ENCODE results near the gene MNT.
A peak's percentile ranks its signal among the peaks of the same experiment; 100 is the strongest.
"Not testable (repeated sequence)": the region's sequence is repeated elsewhere in the genome, so short reads cannot be mapped to it uniquely, and the experiment has no call there.

Gene MNT, protein sequence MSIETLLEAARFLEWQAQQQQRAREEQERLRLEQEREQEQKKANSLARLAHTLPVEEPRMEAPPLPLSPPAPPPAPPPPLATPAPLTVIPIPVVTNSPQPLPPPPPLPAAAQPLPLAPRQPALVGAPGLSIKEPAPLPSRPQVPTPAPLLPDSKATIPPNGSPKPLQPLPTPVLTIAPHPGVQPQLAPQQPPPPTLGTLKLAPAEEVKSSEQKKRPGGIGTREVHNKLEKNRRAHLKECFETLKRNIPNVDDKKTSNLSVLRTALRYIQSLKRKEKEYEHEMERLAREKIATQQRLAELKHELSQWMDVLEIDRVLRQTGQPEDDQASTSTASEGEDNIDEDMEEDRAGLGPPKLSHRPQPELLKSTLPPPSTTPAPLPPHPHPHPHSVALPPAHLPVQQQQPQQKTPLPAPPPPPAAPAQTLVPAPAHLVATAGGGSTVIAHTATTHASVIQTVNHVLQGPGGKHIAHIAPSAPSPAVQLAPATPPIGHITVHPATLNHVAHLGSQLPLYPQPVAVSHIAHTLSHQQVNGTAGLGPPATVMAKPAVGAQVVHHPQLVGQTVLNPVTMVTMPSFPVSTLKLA

DNA sequence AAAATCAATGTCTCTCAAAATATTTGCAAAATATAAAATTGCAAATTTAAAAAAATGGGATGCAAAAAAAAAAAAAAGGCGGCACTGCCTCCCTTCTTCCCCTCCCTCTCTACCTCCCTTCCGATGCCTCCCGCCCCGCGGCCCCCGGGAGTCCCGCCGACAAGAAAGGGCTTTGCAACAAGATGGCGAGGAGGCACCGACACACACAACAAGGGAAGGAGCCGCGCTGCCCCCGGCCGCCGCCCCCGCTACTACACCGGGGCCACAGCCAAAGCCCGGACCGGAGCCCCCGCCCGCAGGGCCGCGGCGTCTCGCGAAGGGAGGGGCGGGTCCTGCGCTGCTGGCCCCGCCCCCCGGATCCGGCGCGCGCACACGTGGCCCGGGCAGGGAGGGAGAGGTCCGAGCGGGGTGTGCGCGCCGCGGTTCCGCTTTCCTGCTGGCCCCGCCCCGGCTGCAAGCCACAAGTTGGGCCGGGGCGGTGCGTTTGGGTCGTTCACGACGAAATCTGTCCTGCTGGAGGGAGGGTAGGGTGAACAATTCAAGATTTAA lies at the start of gene MNT:
Gene MNT (minus strand): TSS at position 184 of the 549 bp plus-strand sequence. CDS start 348 bp downstream, outside the sequence.
- ATAC-seq: peak; percentile 54
- Mint-ChIP-seq H3K27ac (peak within 1 kb of the TSS; percentile 99), H3K36me3 (peaks cover 39% of the 10 kb centered on the region), H3K4me1 (peaks cover 64% of the 10 kb centered on the region), H3K9me3 (no peaks in the 10 kb centered on the region), H3K4me3 (peak within 1 kb of the TSS; percentile 96)
- peak; percentile 88 to 95 for DNase-seq (ENCODE audit: low spot score in 2 of 2)

GRCh38 chr17:2450016-2450650 lies 49.3 kb upstream of the MNT start:
- peaks cover 13% of the 10 kb centered on the region for H3K4me1 Mint-ChIP-seq
- ATAC-seq (no peak), DNase-seq (ENCODE audit: low spot score in 2 of 2) (no peak)
- peaks cover 32% of the 10 kb centered on the region for H3K36me3 Mint-ChIP-seq
- no peaks in the 10 kb centered on the region for H3K9me3 Mint-ChIP-seq
- H3K27ac Mint-ChIP-seq: no peak overlapping the region
- no peak overlapping the region for H3K4me3 Mint-ChIP-seq

DNA sequence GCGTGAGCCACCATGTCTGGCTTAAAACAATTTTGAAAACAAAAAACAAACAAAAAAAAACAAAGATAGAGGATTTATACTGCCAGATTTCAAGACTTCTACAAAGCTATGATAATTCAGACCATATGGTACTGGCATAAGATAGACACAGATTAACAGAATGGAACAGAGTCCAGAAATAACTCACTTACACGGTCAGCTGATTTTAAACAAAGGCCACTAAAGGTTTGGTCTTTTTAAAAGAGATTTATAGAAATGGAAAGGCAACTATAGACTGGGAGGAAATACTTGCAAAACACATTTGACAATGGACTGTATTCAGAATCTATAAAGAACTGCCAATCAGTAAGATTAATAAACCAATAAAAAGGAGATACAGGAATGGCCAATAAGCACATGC lies 48.6 kb upstream of the MNT start:
- ATAC-seq: no peak
- peaks cover 37% of the 10 kb centered on the region for H3K36me3 Mint-ChIP-seq
- H3K27ac Mint-ChIP-seq: no peak overlapping the region
- H3K4me1 Mint-ChIP-seq: peaks cover 13% of the 10 kb centered on the region
- no peak overlapping the region for H3K4me3 Mint-ChIP-seq
- no peaks in the 10 kb centered on the region for H3K9me3 Mint-ChIP-seq
- no peak for DNase-seq (ENCODE audit: low spot score in 2 of 2)

GRCh38 chr17:2447479-2447878 lies 46.6 kb upstream of the MNT start:
- H3K36me3 Mint-ChIP-seq: peaks cover 36% of the 10 kb centered on the region
- not testable (repeated sequence) for H3K9me3 Mint-ChIP-seq; H3K4me1 Mint-ChIP-seq; H3K4me3 Mint-ChIP-seq; DNase-seq (ENCODE audit: low spot score in 2 of 2); ATAC-seq; H3K27ac Mint-ChIP-seq

DNA sequence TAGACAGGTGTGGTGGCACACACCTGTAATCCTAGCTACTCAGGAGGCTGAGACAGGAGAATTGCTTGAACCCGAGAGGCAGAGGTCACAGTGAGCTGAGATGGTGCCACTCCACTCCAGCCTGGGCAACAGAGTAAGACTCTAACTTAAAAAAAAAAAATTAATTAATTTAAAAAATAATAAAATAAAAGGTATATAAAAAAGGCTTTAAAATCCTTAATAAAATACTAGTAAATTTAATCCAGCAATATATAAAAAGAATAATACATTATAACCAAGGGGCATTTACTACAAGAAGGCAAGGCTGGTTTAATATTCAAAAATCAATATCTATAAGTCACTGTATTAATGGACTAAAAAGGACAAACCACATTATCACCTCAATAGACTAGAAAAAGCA lies 44.8 kb upstream of the MNT start:
- Mint-ChIP-seq H3K36me3 (peaks cover 33% of the 10 kb centered on the region), H3K9me3 (no peaks in the 10 kb centered on the region), H3K27ac (no peak overlapping the region), H3K4me1 (no peaks in the 10 kb centered on the region), H3K4me3 (no peak overlapping the region)
- DNase-seq (ENCODE audit: low spot score in 2 of 2) (no peak), ATAC-seq (no peak)

GRCh38 chr17:2444382-2444781 lies 43.5 kb upstream of the MNT start:
- Mint-ChIP-seq H3K9me3 (no peaks in the 10 kb centered on the region), H3K27ac (no peak overlapping the region), H3K4me1 (no peaks in the 10 kb centered on the region), H3K4me3 (no peak overlapping the region), H3K36me3 (peaks cover 46% of the 10 kb centered on the region)
- no peak for ATAC-seq
- no peak for DNase-seq (ENCODE audit: low spot score in 2 of 2)

GRCh38 chr17:2442166-2442565 lies 41.3 kb upstream of the MNT start:
- DNase-seq (ENCODE audit: low spot score in 2 of 2) (no peak), ATAC-seq (no peak)
- Mint-ChIP-seq H3K4me1 (no peaks in the 10 kb centered on the region), H3K4me3 (no peak overlapping the region), H3K9me3 (no peaks in the 10 kb centered on the region), H3K36me3 (peaks cover 68% of the 10 kb centered on the region), H3K27ac (no peak overlapping the region)

DNA sequence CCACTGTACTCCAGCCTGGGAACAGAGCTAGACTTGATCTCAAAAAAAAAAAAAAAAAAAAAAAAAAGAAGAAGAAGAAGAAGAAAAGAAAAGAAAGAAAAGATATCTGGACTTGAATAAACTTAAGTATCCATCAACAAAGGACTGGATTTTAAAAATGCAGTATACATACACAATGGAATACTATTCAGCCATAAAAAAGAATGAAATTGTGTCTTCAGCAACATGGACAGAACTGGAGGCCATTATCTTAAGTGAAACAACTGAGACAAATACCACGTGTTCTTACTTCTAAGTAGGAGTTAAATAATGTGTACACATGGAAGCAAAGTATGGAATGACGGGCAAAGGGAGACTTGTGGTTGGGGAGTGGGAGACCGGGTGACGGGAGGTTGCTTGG lies 40.1 kb upstream of the MNT start:
- no peak for DNase-seq (ENCODE audit: low spot score in 2 of 2)

DNA sequence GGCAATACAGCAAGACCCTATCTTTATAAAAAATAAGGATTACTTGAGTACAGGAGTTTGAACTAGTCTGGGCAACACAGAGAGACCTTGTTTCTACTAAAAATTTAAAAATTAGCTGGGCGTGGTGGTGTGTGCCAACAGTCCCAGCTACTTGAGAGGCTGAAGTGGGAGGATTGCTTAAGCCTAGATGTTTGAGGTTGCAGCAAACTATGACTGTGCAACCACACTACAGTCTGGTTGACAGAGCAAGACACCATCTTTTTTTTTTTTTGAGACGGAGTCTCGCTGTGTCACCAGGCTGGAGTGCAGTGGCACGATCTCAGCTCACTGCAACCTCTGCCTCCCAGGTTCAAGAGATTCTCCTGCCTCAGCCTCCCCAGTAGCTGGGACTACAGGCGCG lies 39.1 kb upstream of the MNT start:
- not testable (repeated sequence) for DNase-seq (ENCODE audit: low spot score in 2 of 2); H3K4me3 Mint-ChIP-seq; H3K4me1 Mint-ChIP-seq; H3K9me3 Mint-ChIP-seq; H3K27ac Mint-ChIP-seq
- H3K36me3 Mint-ChIP-seq: peaks cover 83% of the 10 kb centered on the region
- ATAC-seq: peak; percentile 40

More for the DNA sequence above, 40.1 kb upstream of the MNT start:
- no peak for ATAC-seq
- H3K4me3 Mint-ChIP-seq: no peak overlapping the region
- H3K4me1 Mint-ChIP-seq: no peaks in the 10 kb centered on the region
- no peak overlapping the region for H3K27ac Mint-ChIP-seq
- peaks cover 80% of the 10 kb centered on the region for H3K36me3 Mint-ChIP-seq
- no peaks in the 10 kb centered on the region for H3K9me3 Mint-ChIP-seq

DNA sequence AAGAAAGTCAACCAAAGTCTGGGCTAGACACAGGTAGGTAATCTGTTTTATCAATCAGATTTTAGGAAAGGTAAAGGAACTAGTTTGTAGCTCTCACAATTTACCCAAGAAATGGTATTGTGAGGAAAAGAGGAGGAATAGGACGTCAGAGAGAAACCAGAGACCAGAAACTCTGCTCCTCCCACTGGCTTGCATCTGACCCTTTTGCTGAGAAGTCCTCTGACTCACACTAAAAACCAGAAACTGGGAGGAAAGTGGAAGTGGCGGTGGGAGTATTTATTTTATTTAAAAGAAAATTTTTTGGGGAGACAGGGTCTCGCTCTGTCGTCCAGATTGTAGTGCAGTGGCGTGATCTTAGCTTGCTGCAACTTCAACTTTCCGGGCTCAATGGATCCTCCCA lies 38.0 kb upstream of the MNT start:
- Mint-ChIP-seq H3K27ac (no peak overlapping the region), H3K9me3 (no peaks in the 10 kb centered on the region), H3K4me1 (peaks cover 2% of the 10 kb centered on the region), H3K36me3 (peaks cover 85% of the 10 kb centered on the region), H3K4me3 (no peak overlapping the region)
- no peak for DNase-seq (ENCODE audit: low spot score in 2 of 2)
- no peak for ATAC-seq

DNA sequence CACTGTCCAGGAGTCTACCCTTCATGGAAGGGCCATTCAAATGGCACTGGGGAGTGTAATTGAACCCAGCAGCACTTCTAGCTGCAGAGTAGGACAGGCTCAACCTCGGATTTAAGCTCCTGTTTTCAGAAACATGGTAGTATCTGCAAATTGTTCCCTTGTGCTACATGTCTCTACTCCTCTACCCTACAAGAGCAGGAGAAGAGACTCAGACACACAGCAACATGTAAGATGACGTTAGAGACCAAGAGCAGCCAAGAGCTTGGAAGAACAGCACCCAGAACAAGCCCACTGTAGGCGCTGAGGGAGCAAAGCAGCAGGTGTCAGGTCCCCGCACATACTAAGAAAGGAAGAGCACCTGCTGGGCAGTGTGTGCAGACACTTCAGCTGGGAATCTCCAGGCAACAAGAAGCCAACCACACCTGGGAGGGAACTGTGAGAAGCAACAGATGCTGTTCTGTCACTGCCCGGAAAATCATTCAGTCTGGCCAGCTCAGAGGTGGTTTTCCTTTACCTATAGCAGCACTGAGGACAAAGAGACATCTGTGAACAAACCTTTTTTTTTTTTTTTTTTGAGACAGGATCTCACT lies 35.6 kb upstream of the MNT start:
- H3K4me3 Mint-ChIP-seq: no peak overlapping the region
- H3K27ac Mint-ChIP-seq: no peak overlapping the region
- ATAC-seq: no peak

GRCh38 chr17:2435862-2436261 lies 35.0 kb upstream of the MNT start:
- no peak overlapping the region for H3K27ac Mint-ChIP-seq
- H3K4me1 Mint-ChIP-seq: peaks cover 6% of the 10 kb centered on the region
- H3K36me3 Mint-ChIP-seq: peaks cover 87% of the 10 kb centered on the region
- H3K9me3 Mint-ChIP-seq: no peaks in the 10 kb centered on the region
- no peak for DNase-seq (ENCODE audit: low spot score in 2 of 2)
- H3K4me3 Mint-ChIP-seq: no peak overlapping the region
- no peak for ATAC-seq

More for the DNA sequence above, 35.6 kb upstream of the MNT start:
- Mint-ChIP-seq H3K4me1 (peaks cover 6% of the 10 kb centered on the region), H3K36me3 (peaks cover 90% of the 10 kb centered on the region), H3K9me3 (no peaks in the 10 kb centered on the region)
- no peak for DNase-seq (ENCODE audit: low spot score in 2 of 2)

DNA sequence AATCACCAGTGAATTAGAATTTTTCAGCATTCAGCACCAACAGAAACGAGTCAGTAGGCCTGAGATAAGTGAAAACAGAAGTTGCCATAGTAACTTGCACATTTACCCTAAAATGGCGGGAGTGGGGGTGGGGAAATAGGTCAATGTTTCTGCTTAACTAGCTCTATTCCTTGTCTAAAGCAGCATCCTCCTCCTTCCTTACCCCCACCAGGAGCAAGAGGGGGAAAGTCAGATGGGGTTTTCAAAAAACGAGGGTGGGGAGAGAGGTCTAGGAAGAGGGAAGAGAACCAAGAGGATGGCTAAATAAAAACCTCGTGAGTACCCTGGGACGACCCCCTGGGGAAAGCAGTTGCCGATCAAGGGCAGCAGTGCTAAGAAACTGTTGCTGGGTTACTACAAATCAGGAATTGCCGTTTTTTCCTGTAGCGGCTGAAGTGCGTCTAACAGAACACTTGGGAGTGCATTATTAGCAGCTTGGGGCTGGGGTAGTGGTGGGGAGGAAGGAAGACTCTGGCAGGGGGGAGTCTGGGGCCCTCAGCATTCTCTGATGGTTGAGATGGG lies 34.4 kb upstream of the MNT start:
- no peaks in the 10 kb centered on the region for H3K9me3 Mint-ChIP-seq
- peaks cover 6% of the 10 kb centered on the region for H3K4me1 Mint-ChIP-seq
- peak overlapping the region; percentile 86 for H3K27ac Mint-ChIP-seq
- DNase-seq (ENCODE audit: low spot score in 2 of 2) (no peak), ATAC-seq (no peak)
- H3K36me3 Mint-ChIP-seq: peaks cover 81% of the 10 kb centered on the region
- no peak overlapping the region for H3K4me3 Mint-ChIP-seq

DNA sequence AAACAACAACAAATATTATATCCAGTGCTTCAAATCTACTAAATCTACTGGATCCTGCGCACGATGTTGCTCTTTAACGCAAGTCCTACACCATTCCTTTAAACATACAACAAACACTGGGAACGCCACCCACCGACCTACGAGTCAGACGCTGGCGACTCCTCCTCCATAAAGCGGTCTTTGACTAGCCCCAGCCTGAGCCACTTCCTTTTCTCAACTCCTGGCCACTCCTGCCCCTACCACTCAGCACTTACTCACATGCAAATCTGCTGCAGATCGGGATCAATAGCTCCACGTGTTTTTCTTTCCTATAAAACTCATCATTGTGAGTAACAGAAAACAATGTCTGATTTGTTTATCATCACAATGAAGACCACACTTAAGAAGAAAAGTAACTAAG lies 32.8 kb upstream of the MNT start:
- ATAC-seq (no peak), DNase-seq (ENCODE audit: low spot score in 2 of 2) (no peak)
- Mint-ChIP-seq H3K4me3 (no peak overlapping the region), H3K4me1 (peaks cover 6% of the 10 kb centered on the region), H3K27ac (peak overlapping the region; percentile 70), H3K36me3 (peaks cover 66% of the 10 kb centered on the region), H3K9me3 (no peaks in the 10 kb centered on the region)

- H3K4me3 Mint-ChIP-seq: no peak overlapping the region
- H3K4me1 Mint-ChIP-seq: no peaks in the 10 kb centered on the region
- DNase-seq (ENCODE audit: low spot score in 2 of 2) (no peak), ATAC-seq (no peak)
- H3K27ac Mint-ChIP-seq: peak overlapping the region; percentile 78
- H3K36me3 Mint-ChIP-seq: peaks cover 49% of the 10 kb centered on the region
- H3K9me3 Mint-ChIP-seq: no peaks in the 10 kb centered on the region
Measured at GRCh38 chr17:2427910-2428309, 27.1 kb upstream of the MNT start.
